GM18511 (cell line): ENCODE results near the gene DVL2.

Experiments
- ATAC-seq: cut with Tn5 transposase; IDR thresholded peaks from one replicate; pipeline ENCODE4 v1.9.1; 2021; ENCODE audit warnings: mild to moderate bottlenecking, moderate library complexity; ENCODE audit not compliant: unreplicated experiment

Gene DVL2

GRCh38 chr17:7234083-7234951 is at the start of gene DVL2:
TSS of gene DVL2 (minus strand) at chr17:7234517. CDS start at chr17:7234262, 255 bp downstream.
- ATAC-seq = peak; percentile 65

- ATAC-seq = no peak
These were observed 49.3 kb upstream of the DVL2 start for GRCh38 chr17:7283471-7284216.

GRCh38 chr17:7282752-7283321 is 48.5 kb upstream of the DVL2 start:
- ATAC-seq = no peak

GRCh38 chr17:7281953-7282751 is 47.8 kb upstream of the DVL2 start:
- ATAC-seq = no peak

- peak; percentile 60 for ATAC-seq
These were observed 47.0 kb upstream of the DVL2 start, which contains the start of gene SLC2A4 for GRCh38 chr17:7281074-7281952. TSS of gene SLC2A4 (plus strand) at chr17:7281718. CDS start at chr17:7281935, 217 bp downstream.

GRCh38 chr17:7280519-7281073 is 46.3 kb upstream of the DVL2 start:
- ATAC-seq = no peak

- ATAC-seq = no peak
These were observed 45.1 kb upstream of the DVL2 start for GRCh38 chr17:7279448-7279847.

- ATAC-seq = no peak
These were observed 32.5 kb upstream of the DVL2 start for GRCh38 chr17:7266784-7267183.

GRCh38 chr17:7263801-7264078 is 29.4 kb upstream of the DVL2 start:
- ATAC-seq = no peak

- ATAC-seq = no peak
These were observed 28.9 kb upstream of the DVL2 start for GRCh38 chr17:7262935-7263800.

- ATAC-seq = no peak
These were observed 28.0 kb upstream of the DVL2 start, which contains the start of gene CLDN7 for GRCh38 chr17:7262192-7262934. TSS of gene CLDN7 (minus strand) at chr17:7262478. CDS start at chr17:7262043, 435 bp downstream.

GRCh38 chr17:7261379-7262191 is 27.3 kb upstream of the DVL2 start:
- no peak for ATAC-seq

- no peak for ATAC-seq
These were observed 26.5 kb upstream of the DVL2 start for GRCh38 chr17:7260651-7261378.

- ATAC-seq = no peak
These were observed 25.8 kb upstream of the DVL2 start for GRCh38 chr17:7260151-7260550.

- no peak for ATAC-seq
These were observed 25.2 kb upstream of the DVL2 start for GRCh38 chr17:7259555-7259889.

GRCh38 chr17:7258731-7259554 is 24.6 kb upstream of the DVL2 start:
- no peak for ATAC-seq
